Endothelial cell of hepatic sinusoid (primary cell): Measurements from ENCODE around the gene NXPH1.

Source experiments
- in situ Hi-C: cut with HindIII; loops from 2 replicates; pipeline ENCODE4 v1.10.0; 2017; ENCODE audit warnings: low sequenced_read_pairs

NXPH1 gene

DNA sequence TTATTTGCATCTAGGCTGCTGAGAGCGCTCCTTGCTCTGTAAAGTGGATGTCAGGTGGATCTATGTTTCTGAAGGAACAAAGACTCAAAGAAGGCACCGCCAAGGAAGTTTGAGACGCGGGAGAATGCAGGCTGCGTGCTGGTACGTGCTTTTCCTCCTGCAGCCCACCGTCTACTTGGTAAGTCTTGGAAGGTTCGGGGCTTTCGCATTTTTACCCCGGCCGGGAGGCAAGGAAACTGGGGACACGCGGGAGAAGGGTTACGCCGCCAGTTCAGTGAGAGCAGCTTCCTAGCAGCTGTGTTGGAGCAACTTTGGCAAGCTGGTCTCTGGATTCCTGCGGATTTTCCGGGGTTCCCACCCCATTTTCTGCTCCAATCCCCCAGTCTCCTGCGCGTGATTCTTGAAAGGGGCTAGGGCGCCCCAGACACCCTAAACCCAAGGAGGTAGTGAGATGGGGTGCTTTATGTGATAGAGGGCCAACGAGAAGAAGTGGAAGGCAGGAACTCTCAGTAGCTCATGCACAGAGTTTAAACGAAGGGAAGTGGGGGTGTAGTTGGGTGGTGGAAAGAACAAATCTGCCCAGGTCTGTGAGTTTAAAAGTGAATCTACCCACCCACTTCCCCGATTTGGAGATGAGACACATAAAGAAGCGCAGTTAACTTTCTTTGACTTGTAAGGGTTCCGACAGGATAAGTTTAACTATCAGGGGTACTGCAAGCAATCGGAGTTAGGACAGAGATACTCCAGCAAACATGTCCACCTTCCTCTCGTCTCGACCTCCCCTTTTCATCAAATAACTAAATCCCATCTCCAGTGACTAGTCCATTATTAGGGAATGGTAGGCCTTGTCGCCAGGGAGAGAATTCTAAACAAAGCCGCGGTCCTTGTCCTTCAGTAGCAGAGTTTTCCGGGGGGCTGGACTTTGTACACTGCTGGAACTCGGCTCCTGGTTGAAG lies 2.5 kb downstream of the NXPH1 start:
- in situ Hi-C loops, result no loop called here

GRCh38 chr7:8436965-8437364 lies 3.6 kb downstream of the NXPH1 start:
- in situ Hi-C loops, result no loop called here

DNA sequence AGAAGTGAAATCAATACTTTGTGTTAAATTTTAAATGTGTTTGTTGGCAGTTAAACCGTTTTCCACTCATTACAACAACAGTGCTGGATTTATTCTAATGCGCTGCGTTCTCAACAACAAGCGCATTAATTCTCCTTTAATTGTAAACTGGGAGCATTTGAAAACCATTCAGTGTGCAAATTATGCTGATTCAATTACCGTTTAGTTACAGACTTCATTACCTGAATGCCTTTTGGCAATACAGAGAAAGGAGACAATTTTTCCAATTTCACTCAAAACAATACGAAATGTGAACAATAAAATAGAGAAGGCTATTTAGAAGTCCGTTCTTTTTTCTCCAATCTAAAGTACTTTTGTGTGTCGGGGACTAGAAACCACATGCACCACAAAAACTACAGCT lies 4.2 kb downstream of the NXPH1 start:
- in situ Hi-C loops, result no loop called here

- in situ Hi-C loops, result no loop called here
Measured at GRCh38 chr7:8440670-8441069, 7.3 kb downstream of the NXPH1 start.

- in situ Hi-C loops, result no loop called here
Measured at GRCh38 chr7:8441106-8441965, 7.9 kb downstream of the NXPH1 start.

- in situ Hi-C loops, result no loop called here
Measured at GRCh38 chr7:8442051-8442813, 8.8 kb downstream of the NXPH1 start.

GRCh38 chr7:8442814-8443304 lies 9.4 kb downstream of the NXPH1 start:
- in situ Hi-C loops, result no loop called here

- in situ Hi-C loops, result no loop called here
Measured at GRCh38 chr7:8443576-8444467, 10.4 kb downstream of the NXPH1 start.

GRCh38 chr7:8444468-8444769 lies 11.0 kb downstream of the NXPH1 start:
- in situ Hi-C loops, result no loop called here

- in situ Hi-C loops, result no loop called here
Measured at GRCh38 chr7:8453535-8453934, 20.1 kb downstream of the NXPH1 start.

- in situ Hi-C loops, result no loop called here
Measured at GRCh38 chr7:8455426-8455825, 22.0 kb downstream of the NXPH1 start.

DNA sequence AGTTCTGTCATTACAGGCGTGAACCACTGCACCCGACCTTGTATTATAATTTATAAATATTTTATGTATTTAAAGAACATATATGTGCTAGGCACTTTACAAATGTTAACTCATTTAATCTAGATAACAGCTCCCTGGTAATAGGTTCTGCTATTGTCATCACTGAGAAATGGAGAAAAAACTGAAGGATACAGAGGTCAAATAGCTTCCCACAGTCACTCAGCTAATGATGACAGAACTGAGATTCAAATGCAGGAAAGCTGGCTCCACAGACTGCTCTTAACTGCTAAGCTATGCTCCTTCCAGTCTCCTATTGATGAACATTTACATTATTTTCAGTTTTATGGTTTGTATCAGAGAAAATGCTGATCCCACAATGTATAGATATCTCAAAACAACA lies 28.9 kb downstream of the NXPH1 start:
- in situ Hi-C loops, result no loop called here

DNA sequence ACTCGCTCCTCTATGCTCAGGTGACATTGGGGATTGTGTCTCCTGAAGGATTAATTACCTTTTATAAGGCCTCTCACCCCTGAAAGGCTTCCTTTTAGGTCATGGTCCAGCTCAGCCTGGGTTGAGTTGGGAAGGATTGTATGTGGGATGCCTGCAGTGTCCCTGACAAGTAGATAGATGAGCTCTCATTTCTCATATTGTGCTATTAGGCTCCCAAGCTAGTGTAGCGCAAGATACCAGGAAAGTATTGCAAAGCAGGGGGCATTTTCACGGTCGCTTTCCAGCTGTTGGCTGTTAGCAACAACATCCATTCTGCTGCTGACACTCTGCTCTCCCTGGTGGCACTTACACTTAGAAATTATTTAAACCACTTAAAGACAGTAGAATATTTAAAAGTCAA lies 31.9 kb downstream of the NXPH1 start:
- in situ Hi-C loops, result no loop called here

- in situ Hi-C loops, result no loop called here
Measured at GRCh38 chr7:8480527-8480926, 47.1 kb downstream of the NXPH1 start.

GRCh38 chr7:8481096-8481495 lies 47.7 kb downstream of the NXPH1 start:
- in situ Hi-C loops, result no loop called here

DNA sequence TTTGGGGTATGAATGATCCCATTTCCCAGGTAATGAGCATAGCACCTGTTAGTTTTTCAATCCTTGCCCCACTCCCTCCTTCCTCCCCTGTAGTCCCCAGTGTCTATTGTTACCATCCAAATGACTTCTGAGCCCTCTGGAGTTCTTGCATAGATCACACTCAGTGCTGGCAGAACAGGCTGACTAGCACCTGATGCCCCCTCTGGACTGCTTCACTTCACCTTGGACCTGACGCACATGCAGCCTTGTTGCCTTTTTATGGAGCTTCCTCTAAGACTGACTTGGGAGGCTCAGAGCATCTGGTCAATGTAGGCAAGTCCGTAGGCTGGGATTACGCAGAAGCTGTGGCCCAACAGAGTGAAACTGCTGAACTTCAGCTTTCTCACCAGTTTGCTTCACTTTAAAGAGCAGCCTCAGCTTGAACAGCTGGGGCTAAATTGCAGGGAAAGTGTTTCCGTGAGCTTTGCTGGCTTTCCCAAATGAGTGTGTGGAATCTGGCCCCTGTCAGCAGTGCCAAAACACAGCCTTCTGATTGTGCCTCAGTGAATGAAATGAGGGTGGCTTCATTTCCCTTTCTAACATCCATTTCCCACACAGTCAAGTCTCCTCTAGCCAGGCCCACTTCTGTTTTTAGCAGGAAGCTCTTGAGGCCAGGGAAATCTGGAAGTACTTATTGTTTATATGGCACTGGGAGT lies 48.5 kb downstream of the NXPH1 start:
- in situ Hi-C loops, result no loop called here

DNA sequence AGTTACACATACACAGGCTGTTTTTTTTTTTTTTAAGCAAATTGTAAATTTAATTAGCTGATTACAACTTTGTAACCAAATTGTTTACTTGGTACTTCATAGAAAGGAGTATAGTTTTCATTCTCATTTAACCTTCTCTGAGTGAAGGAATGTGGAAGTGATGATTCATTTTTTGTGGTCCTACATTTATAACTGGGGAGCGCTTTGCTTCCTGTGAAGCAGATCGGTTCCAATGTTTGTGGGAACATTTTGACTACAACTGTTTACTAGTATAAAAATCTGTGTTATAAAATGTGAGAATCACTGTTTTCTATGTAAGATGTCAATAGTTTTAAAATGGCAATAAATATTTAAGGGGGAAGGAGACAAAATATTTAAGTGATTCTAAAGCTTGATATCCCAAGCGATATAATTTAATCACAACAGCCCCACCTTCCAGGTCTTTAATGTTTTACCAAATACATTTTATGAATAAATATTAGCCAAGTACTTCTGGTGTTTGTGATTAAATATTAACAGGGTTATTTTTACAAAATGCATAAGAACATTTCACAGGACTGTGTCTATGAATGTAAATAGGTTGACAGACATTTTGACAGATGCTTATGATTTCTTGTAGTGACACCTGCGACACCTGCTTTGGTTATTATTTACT lies 57.1 kb downstream of the NXPH1 start:
- in situ Hi-C loops, result no loop called here

DNA sequence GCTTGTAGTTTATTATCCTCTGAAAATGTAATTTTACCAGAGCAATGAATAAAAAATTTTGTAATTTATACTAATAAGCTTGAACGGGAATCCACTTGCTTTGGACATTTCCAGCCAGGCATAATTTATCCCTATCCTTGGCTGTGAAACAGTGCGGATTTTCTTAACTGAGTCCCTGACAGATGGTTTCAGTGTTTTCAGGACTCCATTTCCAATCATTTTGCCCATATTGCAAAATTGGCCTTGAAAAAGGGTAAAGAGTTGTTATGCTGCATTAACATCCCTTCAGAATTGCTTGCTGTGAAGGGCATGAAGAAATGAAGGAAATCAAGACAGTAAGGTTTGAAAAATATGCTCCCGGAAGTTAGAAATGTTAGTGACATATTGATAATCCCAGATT lies 57.7 kb downstream of the NXPH1 start:
- in situ Hi-C loops, result no loop called here
